ENCODE data around the gene PKNOX2.

- no peak for TF ChIP-seq CTCF (IDR thresholded peaks at IDR 0.05)
- no peak for TF ChIP-seq POLR2A (IDR thresholded peaks at IDR 0.05)
These were observed 129.0 kb downstream of the PKNOX2 start for GRCh38 chr11:125293596-125293995.
